ENCODE data around the gene ATP5F1C. TPM values are rescaled to one million over a fixed set of nuclear protein-coding genes. Genes with fewer than 3 reads are reported as not detected.

The ATP5F1C gene
- total RNA-seq = 234 and 238 TPM in 2 replicates

GRCh38 chr10:7787857-7788638 lies at the start of gene ATP5F1C, which contains the start of gene KIN:
ATP5F1C (plus strand) TSS chr10:7788177; CDS start chr10:7788208, 31 bp downstream.
KIN (minus strand) TSS chr10:7787993; CDS start chr10:7787933, 60 bp downstream.

DNA sequence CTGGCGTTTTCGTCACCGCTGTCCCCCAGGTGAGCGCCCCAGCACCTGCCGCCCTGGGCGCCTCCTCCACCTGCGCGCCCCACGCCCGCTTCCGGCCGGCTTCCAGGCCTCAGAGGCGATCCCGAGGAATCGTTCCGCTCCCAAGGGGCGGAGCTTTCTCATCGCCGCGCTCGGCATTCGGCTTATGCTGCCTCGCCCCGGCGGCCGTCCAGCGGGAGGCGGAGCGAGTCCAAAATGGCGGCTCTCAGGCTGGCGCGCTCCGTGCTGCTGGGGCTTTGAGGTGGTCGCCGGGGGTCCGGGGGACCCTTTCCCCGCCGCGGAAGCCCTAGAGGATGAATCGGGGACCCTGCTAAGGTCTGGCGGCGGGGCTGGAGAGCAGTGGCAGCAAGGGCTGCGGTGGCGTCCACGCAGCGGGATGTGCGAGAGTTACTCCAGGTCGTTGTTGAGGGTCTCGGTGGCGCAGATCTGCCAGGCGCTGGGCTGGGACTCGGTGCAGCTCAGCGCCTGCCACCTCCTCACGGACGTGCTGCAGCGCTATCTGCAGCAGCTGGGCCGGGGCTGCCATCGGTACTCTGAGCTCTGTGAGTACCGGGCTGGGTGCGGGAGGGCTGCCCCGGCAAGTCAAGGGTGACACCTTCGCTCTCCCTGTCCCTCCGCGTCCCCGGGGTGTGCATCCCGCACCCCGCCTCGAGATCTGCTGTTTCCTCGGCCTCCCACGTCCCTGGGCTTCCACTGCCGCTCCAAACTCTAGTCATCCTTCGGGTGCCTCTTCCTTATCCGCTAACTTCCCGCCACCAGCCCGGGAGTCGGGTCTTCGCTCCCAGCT lies 30.5 kb downstream of the ATP5F1C start, which contains the start of gene TAF3:
TAF3 (plus strand) TSS at position 211 of the 826 bp plus-strand sequence; CDS start at position 416, 205 bp downstream.

Other genes starting within 250 kb of the ATP5F1C start
- gene ITIH5, start 121.2 kb upstream of the ATP5F1C start, total RNA-seq = 1.8 and 2.6 TPM in 2 replicates
- gene ITIH2, start 84.9 kb upstream of the ATP5F1C start, total RNA-seq = not detected in 2 replicates
- 3.2 and 6.1 TPM in 2 replicates for gene KIN, start 184 bp upstream of the ATP5F1C start, total RNA-seq
- 1.1 and 2.1 TPM in 2 replicates for gene TAF3, start 30.3 kb downstream of the ATP5F1C start, total RNA-seq

Measured in bladder microvascular endothelial cell (primary cell).